GM12865 (cell line): ENCODE data around the gene CLCF1.
A peak's percentile ranks its signal among the peaks of the same experiment; 100 is the strongest.

Source experiments
- DNase-seq: peaks from one replicate; pipeline ENCODE4 v3.0.0; 2010; ENCODE audit warnings: low read depth
- H3K4me3 ChIP-seq: 2 replicates; pipeline ENCODE4 v1.5.1; 2011; ENCODE audit warnings: mild to moderate bottlenecking, low read depth, low read length, control low read depth
- TF ChIP-seq, protein P1 (sequence below): IDR thresholded peaks from 2 replicates; pipeline ENCODE4 v1.5.1; 2011; ENCODE audit warnings: low read length, control low read depth, low read depth, inconsistent platforms; ENCODE audit not compliant: insufficient read depth; ENCODE audit errors: missing control alignments

CLCF1 gene

DNA sequence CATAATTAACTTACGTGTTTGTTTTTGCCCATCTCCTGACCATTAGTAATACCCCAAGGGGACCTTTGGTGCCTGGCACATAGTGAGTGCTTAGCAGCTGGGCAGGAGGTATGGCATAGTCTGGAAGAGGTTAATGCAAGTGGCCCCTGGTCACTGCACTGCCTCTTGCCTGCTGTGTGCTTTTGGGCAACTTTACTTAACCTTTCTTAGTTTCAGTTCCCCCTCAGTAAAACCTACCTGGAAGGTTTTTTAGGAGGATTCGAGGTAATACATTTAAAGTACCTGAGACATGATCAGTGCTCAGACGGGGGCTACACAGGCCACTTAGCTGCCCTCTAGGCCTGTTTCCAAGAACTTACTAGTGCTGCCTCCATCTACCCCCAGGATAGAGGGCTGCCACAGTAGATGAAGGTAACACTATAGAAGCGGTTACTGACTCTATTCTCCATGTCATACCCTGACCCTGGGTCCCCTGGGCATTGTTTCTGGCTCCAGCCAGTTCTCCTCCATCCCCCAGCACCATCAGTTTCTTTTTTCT, 23.4 kb downstream of the CLCF1 start:
- TF ChIP-seq, protein P1, sequence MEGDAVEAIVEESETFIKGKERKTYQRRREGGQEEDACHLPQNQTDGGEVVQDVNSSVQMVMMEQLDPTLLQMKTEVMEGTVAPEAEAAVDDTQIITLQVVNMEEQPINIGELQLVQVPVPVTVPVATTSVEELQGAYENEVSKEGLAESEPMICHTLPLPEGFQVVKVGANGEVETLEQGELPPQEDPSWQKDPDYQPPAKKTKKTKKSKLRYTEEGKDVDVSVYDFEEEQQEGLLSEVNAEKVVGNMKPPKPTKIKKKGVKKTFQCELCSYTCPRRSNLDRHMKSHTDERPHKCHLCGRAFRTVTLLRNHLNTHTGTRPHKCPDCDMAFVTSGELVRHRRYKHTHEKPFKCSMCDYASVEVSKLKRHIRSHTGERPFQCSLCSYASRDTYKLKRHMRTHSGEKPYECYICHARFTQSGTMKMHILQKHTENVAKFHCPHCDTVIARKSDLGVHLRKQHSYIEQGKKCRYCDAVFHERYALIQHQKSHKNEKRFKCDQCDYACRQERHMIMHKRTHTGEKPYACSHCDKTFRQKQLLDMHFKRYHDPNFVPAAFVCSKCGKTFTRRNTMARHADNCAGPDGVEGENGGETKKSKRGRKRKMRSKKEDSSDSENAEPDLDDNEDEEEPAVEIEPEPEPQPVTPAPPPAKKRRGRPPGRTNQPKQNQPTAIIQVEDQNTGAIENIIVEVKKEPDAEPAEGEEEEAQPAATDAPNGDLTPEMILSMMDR: no peak
- DNase-seq: no peak
- no peak overlapping the region for H3K4me3 ChIP-seq

DNA sequence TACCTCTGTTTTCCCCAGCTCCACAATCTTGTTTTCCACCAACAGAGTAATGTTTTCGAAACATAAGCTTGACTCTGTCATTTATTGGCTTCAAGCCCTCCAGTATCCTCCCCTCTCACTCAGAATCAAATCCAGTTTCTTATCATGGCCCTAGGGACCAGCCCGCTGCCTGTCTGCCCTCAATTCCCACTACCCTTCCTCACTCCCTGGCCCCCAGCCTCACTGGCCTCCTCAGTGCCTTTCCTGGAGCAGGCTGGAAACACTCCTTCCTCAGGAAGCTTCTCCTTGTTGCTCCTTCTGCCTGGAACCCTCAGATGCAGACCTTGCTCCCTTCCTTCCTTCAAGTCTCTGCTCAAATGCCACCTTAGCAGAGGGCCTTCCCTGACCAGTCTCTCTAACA, 23.9 kb downstream of the CLCF1 start:
- DNase-seq: no peak
- no peak overlapping the region for H3K4me3 ChIP-seq
- TF ChIP-seq, protein P1: no peak

DNA sequence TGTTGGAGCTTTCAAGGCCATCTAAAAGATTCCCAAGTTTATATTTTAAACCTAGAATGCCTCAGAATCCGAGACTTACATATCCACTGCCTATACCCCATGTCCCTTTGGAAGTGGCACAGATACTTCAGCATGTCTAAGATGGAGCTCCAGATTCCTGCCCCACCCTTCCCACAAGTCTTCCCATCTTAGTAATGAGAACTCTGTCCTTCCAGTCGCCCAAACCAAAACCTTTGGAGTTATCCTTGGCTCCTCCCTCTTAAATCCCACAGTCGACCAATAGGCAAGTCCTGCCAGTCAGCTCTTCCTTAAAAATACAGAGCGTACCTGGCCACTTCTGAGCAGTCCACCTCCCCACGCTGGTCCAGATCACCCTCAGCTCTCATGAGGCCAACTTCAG, 24.4 kb downstream of the CLCF1 start:
- TF ChIP-seq, protein P1: no peak
- no peak for DNase-seq
- no peak overlapping the region for H3K4me3 ChIP-seq

DNA sequence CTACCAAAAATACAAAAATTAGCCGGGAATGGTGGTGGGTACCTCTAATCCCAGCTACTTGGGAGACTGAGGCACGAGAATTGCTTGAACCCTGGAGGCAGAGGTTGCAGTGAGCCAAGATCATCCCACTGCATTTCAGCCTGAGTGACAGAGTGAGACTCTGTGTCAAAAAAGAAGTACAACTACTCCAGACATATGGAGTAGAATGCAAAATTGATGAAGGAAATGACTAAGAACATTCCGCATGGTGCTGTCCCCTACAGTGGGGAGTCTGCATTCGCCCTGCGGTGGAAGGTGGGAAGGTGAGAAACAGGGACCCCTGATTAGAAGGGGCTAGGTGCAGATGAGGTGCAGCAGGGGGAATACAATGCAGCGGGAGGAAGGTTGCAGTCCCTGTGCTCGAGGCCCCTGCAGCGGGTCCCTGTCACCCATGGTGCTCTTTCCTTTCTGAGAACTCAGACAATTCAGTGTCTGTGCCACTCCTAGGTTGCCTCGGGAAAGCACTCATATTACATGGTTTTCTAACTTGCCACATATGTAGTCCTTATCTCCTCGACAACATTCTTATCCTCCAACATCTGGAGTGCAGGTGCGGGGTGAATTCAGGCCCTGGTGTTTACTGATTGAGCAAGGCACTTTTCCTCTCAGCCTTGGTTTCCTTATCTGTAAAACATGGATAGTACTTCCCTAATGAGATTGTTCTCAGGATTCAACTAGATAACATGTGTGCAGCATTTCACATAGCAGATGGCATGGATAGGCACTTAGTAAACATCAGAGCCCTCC, 25.2 kb downstream of the CLCF1 start:
- DNase-seq: no peak
- H3K4me3 ChIP-seq: no peak overlapping the region
- TF ChIP-seq, protein P1: no peak

DNA sequence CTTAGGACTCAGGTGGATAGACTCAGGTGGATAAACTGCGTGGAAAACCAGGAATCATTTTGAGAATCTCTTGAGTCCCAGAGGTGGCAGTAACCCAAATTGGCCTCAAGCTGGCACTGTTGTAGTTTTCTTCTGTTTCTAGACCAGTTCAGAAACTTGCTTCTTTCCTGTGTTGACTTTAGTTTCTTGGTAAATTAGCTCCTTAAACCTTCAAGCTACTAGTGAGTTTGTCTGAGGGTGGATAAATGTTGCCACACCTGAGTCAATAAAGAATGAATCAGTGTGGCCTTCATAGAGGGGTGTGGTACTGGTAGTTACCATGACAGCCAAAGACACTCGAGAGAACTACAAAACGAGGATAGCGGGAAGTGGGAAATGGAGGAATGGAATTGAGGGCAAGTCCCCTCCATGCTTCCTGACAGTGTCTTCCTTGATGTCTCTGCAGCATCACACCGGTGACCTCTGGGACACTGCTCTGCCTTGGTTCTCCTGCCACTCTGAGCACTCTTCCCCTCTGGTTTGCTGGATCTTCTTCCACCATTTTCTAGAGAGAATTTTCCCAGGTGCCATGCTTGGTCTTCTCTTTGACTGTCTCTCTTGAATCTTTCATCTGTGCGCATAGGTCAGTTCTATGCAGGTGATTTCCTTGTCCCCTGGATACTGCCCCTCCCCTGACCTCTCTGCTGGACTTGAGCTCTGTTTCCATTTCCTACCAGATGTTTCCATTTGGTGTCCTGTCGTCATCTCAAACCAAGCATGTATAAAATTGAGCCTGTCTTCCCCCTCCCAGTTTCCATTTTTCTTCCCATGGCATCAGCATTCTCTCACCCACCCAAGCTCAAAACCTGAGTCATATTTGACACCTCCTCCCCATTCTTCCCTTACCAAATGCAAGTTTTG, 27.2 kb downstream of the CLCF1 start:
- TF ChIP-seq, protein P1: peak; percentile 86
- peak; percentile 67 for DNase-seq
- no peak overlapping the region for H3K4me3 ChIP-seq

DNA sequence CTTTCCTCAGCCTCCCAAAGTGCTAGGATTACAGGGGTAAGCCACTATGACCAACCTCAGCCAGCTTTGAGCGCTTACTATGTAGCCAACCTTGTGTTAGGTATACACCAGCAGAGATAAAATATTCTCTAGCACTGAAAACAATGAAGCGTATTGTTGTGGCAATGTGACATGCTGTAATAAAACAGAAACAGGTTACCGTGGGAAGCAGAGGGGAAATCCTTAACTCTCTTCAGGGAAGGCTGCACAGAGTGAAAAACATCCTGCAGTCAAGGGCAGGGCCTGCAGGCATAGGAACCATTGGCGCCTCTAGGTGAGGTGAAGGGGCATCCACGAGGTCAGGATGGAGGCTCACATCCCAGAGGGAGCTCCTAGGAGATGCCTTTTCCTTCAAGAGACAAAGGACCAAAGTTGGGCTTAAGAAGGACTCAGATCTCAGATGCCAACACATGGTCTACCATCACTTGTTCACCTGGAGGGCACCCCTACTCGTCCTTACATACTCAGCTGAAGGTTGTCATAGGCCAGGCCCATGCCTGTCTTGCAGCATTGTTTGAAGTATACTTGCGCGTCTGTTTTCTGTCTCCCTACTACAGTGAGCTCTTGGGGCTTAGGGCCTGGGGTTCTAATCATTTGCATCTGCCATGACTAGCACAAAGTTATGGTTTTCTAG, 28.0 kb downstream of the CLCF1 start:
- DNase-seq: peak; percentile 50
- no peak overlapping the region for H3K4me3 ChIP-seq
- TF ChIP-seq, protein P1: no peak
